ENCODE measurements around the gene RAB35. TPM values are rescaled to one million over a fixed set of nuclear protein-coding genes. Genes with fewer than 3 reads are reported as not detected.

RAB35 gene
- total and polyA plus RNA-seq, 2 donors (not counting 1 experiment from before 2014, with no cell fraction given) = 20.4 to 52.9 TPM

- no peak for ATAC-seq (ENCODE audit: low read depth)
- Histone ChIP-seq H3K9me3 (ENCODE audit: control extremely low read depth in 1 of 3, control insufficient read depth in 2 of 3, insufficient read depth in 1 of 3, low read length in 2 of 3) (no peaks in the 10 kb centered on the region), H3K4me1 (ENCODE audit: control insufficient read depth in 2 of 2, insufficient read depth in 2 of 2, low read length in 2 of 2) (no peaks in the 10 kb centered on the region), H3K4me3 (ENCODE audit: control extremely low read depth in 1 of 5, extremely low read depth in 1 of 5, insufficient read depth in 1 of 5, low read depth in 2 of 5, low read length in 4 of 5) (no peak overlapping the region), H3K79me2 (ENCODE audit: control insufficient read depth, insufficient read depth, low read length) (peaks cover 36% of the 10 kb centered on the region), H4K20me1 (ENCODE audit: control insufficient read depth, insufficient read depth, low read length, poor library complexity, severe bottlenecking) (peaks cover 71% of the 10 kb centered on the region), H3K4me2 (replicated peaks; ENCODE audit: low read depth, low read length, poor library complexity, severe bottlenecking) (no peak overlapping the region), H3K9ac (ENCODE audit: low read length) (no peak overlapping the region), H2AFZ (ENCODE audit: insufficient read depth, low read depth, low read length, poor library complexity, severe bottlenecking) (no peak overlapping the region), H3K27ac (ENCODE audit: low read length in 2 of 2) (no peak overlapping the region), H3K27me3 (replicated peaks in 1 of 4; ENCODE audit: control extremely low read depth in 1 of 4, control insufficient read depth in 3 of 4, insufficient read depth in 4 of 4, low read length in 3 of 4) (no peaks in the 10 kb centered on the region), H3K36me3 (replicated peaks in 1 of 2; ENCODE audit: control extremely low read depth in 1 of 2, control insufficient read depth in 1 of 2, extremely low read depth in 1 of 2, insufficient read depth in 2 of 2, low read length in 1 of 2) (peaks cover 0 to 59% of the 10 kb centered on the region in 2 experiments)
- no peak overlapping the region for H3K27ac Mint-ChIP-seq
- ChIA-PET CTCF (no interaction called here), POLR2A (no interaction called here)
- H3K9me3 Mint-ChIP-seq (ENCODE audit: insufficient read depth) = no peaks in the 10 kb centered on the region
- no peak for DNase-seq
- 98% methylated on average over 34 of the region's 34 CpGs for WGBS (ENCODE audit: insufficient coverage)
- H3K4me3 Mint-ChIP-seq = no peak overlapping the region
- H3K27me3 Mint-ChIP-seq = no peaks in the 10 kb centered on the region
- H3K4me1 Mint-ChIP-seq = peaks cover 3% of the 10 kb centered on the region
- intact Hi-C loops (cut with micrococcal nuclease) = no loop called here
- no peak for TF ChIP-seq EZH2 (IDR thresholded peaks at IDR 0.05; ENCODE audit: borderline replicate concordance, insufficient read depth, low read depth, low read length, poor library complexity, severe bottlenecking)
- TF ChIP-seq CTCF (IDR thresholded peaks at IDR 0.05) = no peak
Observed at GRCh38 chr12:120096671-120097202, 19.8 kb downstream of the RAB35 start.

- Histone ChIP-seq H3K79me2 (ENCODE audit: control insufficient read depth, insufficient read depth, low read length) (peaks cover 26% of the 10 kb centered on the region), H4K20me1 (ENCODE audit: control insufficient read depth, insufficient read depth, low read length, poor library complexity, severe bottlenecking) (peaks cover 61% of the 10 kb centered on the region), H2AFZ (ENCODE audit: insufficient read depth, low read depth, low read length, poor library complexity, severe bottlenecking) (no peak overlapping the region), H3K4me3 (ENCODE audit: control extremely low read depth in 1 of 5, extremely low read depth in 1 of 5, insufficient read depth in 1 of 5, low read depth in 2 of 5, low read length in 4 of 5) (no peak overlapping the region), H3K27me3 (replicated peaks in 1 of 4; ENCODE audit: control extremely low read depth in 1 of 4, control insufficient read depth in 3 of 4, insufficient read depth in 4 of 4, low read length in 3 of 4) (no peaks in the 10 kb centered on the region), H3K4me1 (ENCODE audit: control insufficient read depth in 2 of 2, insufficient read depth in 2 of 2, low read length in 2 of 2) (no peaks in the 10 kb centered on the region), H3K9ac (ENCODE audit: low read length) (no peak overlapping the region), H3K27ac (ENCODE audit: low read length in 2 of 2) (no peak overlapping the region), H3K9me3 (ENCODE audit: control extremely low read depth in 1 of 3, control insufficient read depth in 2 of 3, insufficient read depth in 1 of 3, low read length in 2 of 3) (no peaks in the 10 kb centered on the region), H3K36me3 (replicated peaks in 1 of 2; ENCODE audit: control extremely low read depth in 1 of 2, control insufficient read depth in 1 of 2, extremely low read depth in 1 of 2, insufficient read depth in 2 of 2, low read length in 1 of 2) (peaks cover 0 to 51% of the 10 kb centered on the region in 2 experiments), H3K4me2 (replicated peaks; ENCODE audit: low read depth, low read length, poor library complexity, severe bottlenecking) (no peak overlapping the region)
- WGBS (ENCODE audit: insufficient coverage) = 91% methylated on average over 7 of the region's 8 CpGs
- POLR2A ChIA-PET = no interaction called here
- Mint-ChIP-seq H3K4me3 (no peak overlapping the region), H3K27ac (no peak overlapping the region), H3K9me3 (ENCODE audit: insufficient read depth) (no peaks in the 10 kb centered on the region), H3K27me3 (no peaks in the 10 kb centered on the region), H3K4me1 (no peaks in the 10 kb centered on the region)
- TF ChIP-seq EZH2 (IDR thresholded peaks at IDR 0.05; ENCODE audit: borderline replicate concordance, insufficient read depth, low read depth, low read length, poor library complexity, severe bottlenecking) (no peak), CTCF (IDR thresholded peaks at IDR 0.05) (no peak)
- CTCF ChIA-PET = no interaction called here
- intact Hi-C loops (cut with micrococcal nuclease) = no loop called here
- no peak for DNase-seq
- no peak for ATAC-seq (ENCODE audit: low read depth)
Observed at GRCh38 chr12:120095736-120096135, 20.8 kb downstream of the RAB35 start.
